C4-2B (cell line): ENCODE measurements around the gene MT1HL1.

Source experiments
- ZFX ChIP-seq: fragments of 450-650 bp; IDR thresholded peaks from 2 replicates; pipeline ENCODE4 v1.6.1; 2017
- TF ChIP-seq, protein P1 (sequence below): fragments of 450-650 bp; conservative IDR thresholded peaks from 2 replicates; pipeline ENCODE4 v1.5.1; 2017; ENCODE audit warnings: mild to moderate bottlenecking

DNA sequence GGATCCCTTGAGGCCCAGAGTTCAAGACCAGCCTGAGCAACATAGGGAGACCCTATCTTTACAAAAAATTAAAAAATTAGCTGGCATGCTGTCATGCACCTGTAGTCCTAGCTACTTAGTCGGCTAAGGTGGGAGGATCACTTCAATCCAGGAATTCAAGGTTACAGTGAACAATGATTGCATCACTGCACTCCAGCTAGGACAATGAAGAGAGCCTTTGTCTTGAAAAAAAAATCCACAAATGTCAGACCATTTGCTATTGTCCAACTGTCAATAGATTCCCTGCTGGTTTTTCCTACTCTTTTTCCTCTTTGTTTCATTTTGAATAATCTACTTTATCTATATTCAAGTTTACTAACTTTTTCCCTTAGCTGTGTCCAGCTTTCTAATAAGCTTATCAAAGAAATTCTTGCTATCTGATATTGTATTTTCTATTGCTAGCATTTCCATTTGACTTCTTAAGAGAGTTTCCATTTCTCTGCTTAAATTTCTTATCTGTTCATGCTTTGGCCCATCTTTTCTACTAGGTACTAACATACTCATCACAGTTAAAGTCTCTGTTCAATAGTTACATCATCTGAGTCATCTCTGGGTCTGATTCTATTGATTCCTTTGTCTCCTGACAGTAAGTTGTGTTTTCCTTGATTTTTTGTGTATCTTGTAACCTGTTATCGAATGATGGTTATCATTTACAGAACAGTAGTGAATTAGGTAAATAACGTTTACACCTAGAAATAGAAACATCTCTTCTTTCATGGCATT, 14.8 kb downstream of the MT1HL1 start:
- TF ChIP-seq, protein P1, sequence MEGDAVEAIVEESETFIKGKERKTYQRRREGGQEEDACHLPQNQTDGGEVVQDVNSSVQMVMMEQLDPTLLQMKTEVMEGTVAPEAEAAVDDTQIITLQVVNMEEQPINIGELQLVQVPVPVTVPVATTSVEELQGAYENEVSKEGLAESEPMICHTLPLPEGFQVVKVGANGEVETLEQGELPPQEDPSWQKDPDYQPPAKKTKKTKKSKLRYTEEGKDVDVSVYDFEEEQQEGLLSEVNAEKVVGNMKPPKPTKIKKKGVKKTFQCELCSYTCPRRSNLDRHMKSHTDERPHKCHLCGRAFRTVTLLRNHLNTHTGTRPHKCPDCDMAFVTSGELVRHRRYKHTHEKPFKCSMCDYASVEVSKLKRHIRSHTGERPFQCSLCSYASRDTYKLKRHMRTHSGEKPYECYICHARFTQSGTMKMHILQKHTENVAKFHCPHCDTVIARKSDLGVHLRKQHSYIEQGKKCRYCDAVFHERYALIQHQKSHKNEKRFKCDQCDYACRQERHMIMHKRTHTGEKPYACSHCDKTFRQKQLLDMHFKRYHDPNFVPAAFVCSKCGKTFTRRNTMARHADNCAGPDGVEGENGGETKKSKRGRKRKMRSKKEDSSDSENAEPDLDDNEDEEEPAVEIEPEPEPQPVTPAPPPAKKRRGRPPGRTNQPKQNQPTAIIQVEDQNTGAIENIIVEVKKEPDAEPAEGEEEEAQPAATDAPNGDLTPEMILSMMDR: no peak
- no peak for TF ChIP-seq ZFX
